GM23338 (cell line): ENCODE results near the gene KRAS.

Experiments used
- CREB1 ChIP-seq: fragments of 250-450 bp; sonication (Bioruptor Pico); IDR thresholded peaks from 2 replicates; pipeline ENCODE4 v1.5.0; 2020; ENCODE audit warnings: low read depth, mild to moderate bottlenecking, moderate library complexity
- CTCF ChIP-seq, 2 experiments: fragments of 200-600 bp in 1 of 2; sonication (generic) in 1 of 2; conservative IDR thresholded peaks; 2 replicates each; pipeline versions ENCODE4 v1.5.1 to v1.6.1; 2016 to 2017; ENCODE audit warnings: antibody characterized with exemption in 2 of 2, low read depth in 2 of 2, mild to moderate bottlenecking in 2 of 2, moderate library complexity in 1 of 2
- EZH2 ChIP-seq: fragments of 200-600 bp; sonication (generic); IDR thresholded peaks from one replicate; pipeline ENCODE4 v1.8.0; 2017; ENCODE audit warnings: antibody characterized with exemption, mild to moderate bottlenecking, low read depth; ENCODE audit not compliant: unreplicated experiment
- EZH2phosphoT487 ChIP-seq: fragments of 200-600 bp; sonication (generic); IDR thresholded peaks from one replicate; pipeline ENCODE4 v1.8.1; 2018; ENCODE audit warnings: antibody characterized with exemption; ENCODE audit not compliant: unreplicated experiment
- JUNB ChIP-seq: IDR thresholded peaks from one replicate; pipeline ENCODE4 v1.6.1; 2016; ENCODE audit warnings: antibody characterized with exemption; ENCODE audit not compliant: unreplicated experiment
- NANOG ChIP-seq: IDR thresholded peaks from 2 replicates; pipeline ENCODE4 v1.6.1; 2016; ENCODE audit warnings: antibody characterized with exemption, borderline replicate concordance
- POLR2AphosphoS5 ChIP-seq: IDR thresholded peaks from 2 replicates; pipeline ENCODE4 v1.6.1; 2016; ENCODE audit warnings: antibody characterized with exemption, low read depth
- REST ChIP-seq: IDR thresholded peaks from one replicate; pipeline ENCODE4 v1.6.1; 2018; ENCODE audit warnings: antibody characterized with exemption; ENCODE audit not compliant: unreplicated experiment
- STAT1 ChIP-seq: IDR thresholded peaks from one replicate; pipeline ENCODE4 v1.6.1; 2016; ENCODE audit warnings: antibody characterized with exemption; ENCODE audit not compliant: unreplicated experiment
- ZNF114 ChIP-seq: fragments of 250-450 bp; sonication (Bioruptor Pico); IDR thresholded peaks from 2 replicates; pipeline ENCODE4 v1.5.0; 2020; ENCODE audit warnings: mild to moderate bottlenecking, moderate library complexity
- ZNF331 ChIP-seq: fragments of 250-450 bp; sonication (Bioruptor Pico); IDR thresholded peaks from 2 replicates; pipeline ENCODE4 v1.5.0; 2020; ENCODE audit warnings: low read depth, mild to moderate bottlenecking, moderate library complexity
- TF ChIP-seq, protein P1 (sequence below): IDR thresholded peaks from 2 replicates; pipeline ENCODE4 v1.6.1; 2016; ENCODE audit warnings: antibody characterized with exemption
- TF ChIP-seq, protein P2 (sequence below): fragments of 250-450 bp; sonication (Bioruptor Pico); IDR thresholded peaks from 2 replicates; pipeline ENCODE4 v1.5.0; 2020; ENCODE audit warnings: mild to moderate bottlenecking, moderate library complexity

DNA sequence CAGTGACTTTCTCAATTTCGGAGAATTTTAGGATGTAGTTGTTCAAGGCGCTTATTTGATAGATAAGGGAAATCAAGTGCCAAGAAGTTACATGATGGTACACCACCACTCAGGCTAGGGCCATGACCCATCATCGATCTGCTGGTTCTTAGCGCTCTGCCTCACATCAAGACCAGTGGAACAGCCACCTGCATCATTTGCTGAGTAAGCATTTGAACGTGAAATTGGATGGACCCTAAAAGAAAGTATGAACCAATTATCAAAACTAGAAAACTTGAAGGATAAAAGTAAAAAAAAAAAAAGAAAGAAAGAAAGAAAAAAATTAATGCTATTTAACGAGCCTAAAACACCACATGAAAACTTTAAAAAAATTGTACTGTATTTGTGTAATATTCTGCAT, 27.5 kb upstream of the KRAS start:
- no peak for TF ChIP-seq EZH2phosphoT487
- no peak for TF ChIP-seq REST
- TF ChIP-seq CREB1 (CRISPR knock-in tag): no peak
- no peak for TF ChIP-seq CTCF (conservative IDR thresholded peaks at IDR 0.05; ENCODE audit: low read depth in 2 of 2)
- no peak for TF ChIP-seq POLR2AphosphoS5
- TF ChIP-seq EZH2: no peak
- TF ChIP-seq JUNB: no peak
- no peak for TF ChIP-seq NANOG
- no peak for TF ChIP-seq ZNF114 (CRISPR knock-in tag)
- TF ChIP-seq, protein P1, sequence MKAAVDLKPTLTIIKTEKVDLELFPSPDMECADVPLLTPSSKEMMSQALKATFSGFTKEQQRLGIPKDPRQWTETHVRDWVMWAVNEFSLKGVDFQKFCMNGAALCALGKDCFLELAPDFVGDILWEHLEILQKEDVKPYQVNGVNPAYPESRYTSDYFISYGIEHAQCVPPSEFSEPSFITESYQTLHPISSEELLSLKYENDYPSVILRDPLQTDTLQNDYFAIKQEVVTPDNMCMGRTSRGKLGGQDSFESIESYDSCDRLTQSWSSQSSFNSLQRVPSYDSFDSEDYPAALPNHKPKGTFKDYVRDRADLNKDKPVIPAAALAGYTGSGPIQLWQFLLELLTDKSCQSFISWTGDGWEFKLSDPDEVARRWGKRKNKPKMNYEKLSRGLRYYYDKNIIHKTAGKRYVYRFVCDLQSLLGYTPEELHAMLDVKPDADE: no peak
- TF ChIP-seq ZNF331: no peak
- TF ChIP-seq, protein P2, sequence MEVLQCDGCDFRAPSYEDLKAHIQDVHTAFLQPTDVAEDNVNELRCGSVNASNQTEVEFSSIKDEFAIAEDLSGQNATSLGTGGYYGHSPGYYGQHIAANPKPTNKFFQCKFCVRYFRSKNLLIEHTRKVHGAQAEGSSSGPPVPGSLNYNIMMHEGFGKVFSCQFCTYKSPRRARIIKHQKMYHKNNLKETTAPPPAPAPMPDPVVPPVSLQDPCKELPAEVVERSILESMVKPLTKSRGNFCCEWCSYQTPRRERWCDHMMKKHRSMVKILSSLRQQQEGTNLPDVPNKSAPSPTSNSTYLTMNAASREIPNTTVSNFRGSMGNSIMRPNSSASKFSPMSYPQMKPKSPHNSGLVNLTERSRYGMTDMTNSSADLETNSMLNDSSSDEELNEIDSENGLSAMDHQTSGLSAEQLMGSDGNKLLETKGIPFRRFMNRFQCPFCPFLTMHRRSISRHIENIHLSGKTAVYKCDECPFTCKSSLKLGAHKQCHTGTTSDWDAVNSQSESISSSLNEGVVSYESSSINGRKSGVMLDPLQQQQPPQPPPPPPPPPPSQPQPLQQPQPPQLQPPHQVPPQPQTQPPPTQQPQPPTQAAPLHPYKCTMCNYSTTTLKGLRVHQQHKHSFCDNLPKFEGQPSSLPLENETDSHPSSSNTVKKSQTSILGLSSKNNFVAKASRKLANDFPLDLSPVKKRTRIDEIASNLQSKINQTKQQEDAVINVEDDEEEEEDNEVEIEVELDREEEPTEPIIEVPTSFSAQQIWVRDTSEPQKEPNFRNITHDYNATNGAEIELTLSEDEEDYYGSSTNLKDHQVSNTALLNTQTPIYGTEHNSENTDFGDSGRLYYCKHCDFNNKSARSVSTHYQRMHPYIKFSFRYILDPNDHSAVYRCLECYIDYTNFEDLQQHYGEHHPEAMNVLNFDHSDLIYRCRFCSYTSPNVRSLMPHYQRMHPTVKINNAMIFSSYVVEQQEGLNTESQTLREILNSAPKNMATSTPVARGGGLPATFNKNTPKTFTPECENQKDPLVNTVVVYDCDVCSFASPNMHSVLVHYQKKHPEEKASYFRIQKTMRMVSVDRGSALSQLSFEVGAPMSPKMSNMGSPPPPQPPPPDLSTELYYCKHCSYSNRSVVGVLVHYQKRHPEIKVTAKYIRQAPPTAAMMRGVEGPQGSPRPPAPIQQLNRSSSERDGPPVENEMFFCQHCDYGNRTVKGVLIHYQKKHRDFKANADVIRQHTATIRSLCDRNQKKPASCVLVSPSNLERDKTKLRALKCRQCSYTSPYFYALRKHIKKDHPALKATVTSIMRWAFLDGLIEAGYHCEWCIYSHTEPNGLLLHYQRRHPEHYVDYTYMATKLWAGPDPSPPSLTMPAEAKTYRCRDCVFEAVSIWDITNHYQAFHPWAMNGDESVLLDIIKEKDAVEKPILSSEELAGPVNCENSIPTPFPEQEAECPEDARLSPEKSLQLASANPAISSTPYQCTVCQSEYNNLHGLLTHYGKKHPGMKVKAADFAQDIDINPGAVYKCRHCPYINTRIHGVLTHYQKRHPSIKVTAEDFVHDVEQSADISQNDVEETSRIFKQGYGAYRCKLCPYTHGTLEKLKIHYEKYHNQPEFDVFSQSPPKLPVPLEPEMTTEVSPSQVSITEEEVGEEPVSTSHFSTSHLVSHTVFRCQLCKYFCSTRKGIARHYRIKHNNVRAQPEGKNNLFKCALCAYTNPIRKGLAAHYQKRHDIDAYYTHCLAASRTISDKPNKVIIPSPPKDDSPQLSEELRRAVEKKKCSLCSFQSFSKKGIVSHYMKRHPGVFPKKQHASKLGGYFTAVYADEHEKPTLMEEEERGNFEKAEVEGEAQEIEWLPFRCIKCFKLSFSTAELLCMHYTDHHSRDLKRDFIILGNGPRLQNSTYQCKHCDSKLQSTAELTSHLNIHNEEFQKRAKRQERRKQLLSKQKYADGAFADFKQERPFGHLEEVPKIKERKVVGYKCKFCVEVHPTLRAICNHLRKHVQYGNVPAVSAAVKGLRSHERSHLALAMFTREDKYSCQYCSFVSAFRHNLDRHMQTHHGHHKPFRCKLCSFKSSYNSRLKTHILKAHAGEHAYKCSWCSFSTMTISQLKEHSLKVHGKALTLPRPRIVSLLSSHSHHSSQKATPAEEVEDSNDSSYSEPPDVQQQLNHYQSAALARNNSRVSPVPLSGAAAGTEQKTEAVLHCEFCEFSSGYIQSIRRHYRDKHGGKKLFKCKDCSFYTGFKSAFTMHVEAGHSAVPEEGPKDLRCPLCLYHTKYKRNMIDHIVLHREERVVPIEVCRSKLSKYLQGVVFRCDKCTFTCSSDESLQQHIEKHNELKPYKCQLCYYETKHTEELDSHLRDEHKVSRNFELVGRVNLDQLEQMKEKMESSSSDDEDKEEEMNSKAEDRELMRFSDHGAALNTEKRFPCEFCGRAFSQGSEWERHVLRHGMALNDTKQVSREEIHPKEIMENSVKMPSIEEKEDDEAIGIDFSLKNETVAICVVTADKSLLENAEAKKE (CRISPR knock-in tag): no peak
- no peak for TF ChIP-seq STAT1
